ENCODE data around the gene HCAR1.

HCAR1 gene, protein sequence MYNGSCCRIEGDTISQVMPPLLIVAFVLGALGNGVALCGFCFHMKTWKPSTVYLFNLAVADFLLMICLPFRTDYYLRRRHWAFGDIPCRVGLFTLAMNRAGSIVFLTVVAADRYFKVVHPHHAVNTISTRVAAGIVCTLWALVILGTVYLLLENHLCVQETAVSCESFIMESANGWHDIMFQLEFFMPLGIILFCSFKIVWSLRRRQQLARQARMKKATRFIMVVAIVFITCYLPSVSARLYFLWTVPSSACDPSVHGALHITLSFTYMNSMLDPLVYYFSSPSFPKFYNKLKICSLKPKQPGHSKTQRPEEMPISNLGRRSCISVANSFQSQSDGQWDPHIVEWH

DNA sequence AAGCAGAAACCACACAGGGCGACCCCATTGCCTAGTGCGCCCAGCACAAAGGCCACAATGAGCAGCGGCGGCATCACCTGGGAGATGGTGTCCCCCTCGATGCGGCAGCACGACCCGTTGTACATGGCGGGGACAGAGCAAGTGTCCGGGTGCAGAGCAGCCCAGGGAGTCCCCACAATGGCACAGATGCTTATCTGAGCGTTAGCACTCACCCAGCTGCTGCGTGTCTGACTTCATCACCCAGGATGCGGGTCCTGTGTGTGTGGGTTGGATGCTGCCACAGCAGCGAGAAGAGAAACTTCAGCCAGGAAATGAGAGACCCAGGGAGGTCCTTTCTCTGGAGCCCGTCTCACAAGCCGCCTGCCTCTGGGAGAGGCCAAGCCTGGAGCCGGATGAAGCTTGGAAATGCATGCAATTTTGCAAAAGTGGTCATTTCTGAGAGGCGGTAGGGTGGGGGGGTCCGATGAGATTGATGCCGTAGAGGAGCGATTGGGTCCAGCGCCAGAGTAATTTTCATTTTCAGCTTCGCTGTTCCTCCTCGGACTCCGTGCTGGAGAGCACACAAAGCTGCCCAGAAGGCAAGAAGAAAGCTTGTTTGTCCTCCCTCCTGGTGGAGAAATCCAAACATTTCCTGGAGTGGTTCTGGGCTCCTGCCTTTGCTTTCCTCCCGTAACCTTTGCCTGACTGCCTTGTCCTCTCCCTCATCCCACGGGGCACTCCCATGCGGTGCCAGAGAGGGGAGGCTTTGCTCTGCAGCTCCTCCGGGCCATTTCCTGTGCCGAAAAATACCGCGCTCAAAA is at the start of gene HCAR1:
Gene HCAR1, minus strand, starts transcription at position 630 of the 800 bp plus-strand sequence. Its CDS starts 505 bp downstream, at position 125.
- no peak for TF ChIP-seq GATA2 (IDR thresholded peaks at IDR 0.05; ENCODE audit: low read depth, low read length)
- no peak for TF ChIP-seq GATA3 (IDR thresholded peaks at IDR 0.05; ENCODE audit: low read depth, low read length)

DNA sequence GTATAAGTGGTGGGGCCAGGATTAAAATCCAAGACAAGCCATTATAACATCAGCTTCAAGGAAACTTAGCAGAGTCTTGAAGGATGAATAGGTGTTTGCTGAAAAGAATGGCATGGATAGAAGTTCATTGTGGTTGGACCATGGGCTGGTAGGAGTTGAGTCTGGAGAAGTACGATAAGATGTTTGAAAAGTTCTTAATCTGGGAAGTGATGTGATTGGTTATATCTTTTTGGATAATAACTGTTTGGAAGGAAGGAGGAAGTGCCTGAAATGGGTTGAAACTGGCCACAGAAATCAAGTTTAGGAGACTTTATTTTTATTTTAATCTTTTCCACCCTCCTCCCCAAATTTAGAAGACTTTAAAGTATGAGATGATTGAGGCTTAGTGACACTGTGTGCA is 26.9 kb upstream of the HCAR1 start:
- TF ChIP-seq GATA2 (IDR thresholded peaks at IDR 0.05; ENCODE audit: low read depth, low read length) (no peak), GATA3 (IDR thresholded peaks at IDR 0.05; ENCODE audit: low read depth, low read length) (no peak)

DNA sequence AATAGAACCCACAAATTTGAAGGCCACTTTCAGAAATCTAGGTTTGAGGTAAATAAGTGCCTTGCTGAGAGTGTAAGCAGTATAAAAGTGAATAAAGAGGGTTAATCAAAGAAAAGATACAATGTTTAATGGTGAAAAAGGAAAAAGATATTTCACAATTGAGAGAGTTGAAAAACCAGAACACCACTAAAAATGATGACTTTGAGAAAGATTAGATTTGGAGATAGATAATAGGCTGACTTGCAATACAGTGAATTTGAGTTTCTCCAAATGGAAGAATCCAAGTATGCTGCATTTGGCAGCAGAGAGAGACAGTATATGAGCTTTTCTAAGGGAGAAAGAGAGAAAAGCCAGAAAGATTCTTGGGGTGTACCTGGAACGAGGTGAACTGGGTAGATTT is 24.1 kb upstream of the HCAR1 start:
- TF ChIP-seq GATA2 (IDR thresholded peaks at IDR 0.05; ENCODE audit: low read depth, low read length) (no peak), GATA3 (IDR thresholded peaks at IDR 0.05; ENCODE audit: low read depth, low read length) (no peak)

DNA sequence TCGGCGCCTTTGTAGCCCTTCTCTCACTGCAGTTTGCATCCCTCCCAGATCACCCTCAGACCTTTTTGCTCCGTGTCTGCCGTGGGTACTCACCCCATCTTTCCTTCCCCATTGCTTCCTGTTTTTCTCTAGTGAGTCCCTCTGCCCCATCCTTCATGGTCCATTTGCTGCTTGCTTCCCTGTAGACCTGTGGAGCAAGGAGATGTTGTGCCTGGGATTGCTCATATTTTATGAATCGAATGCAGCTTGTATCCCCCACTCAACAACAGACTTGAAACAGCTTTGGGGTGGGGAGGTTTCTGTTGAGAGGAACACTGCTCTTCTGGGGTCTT is 22.6 kb upstream of the HCAR1 start:
- TF ChIP-seq GATA3 (IDR thresholded peaks at IDR 0.05; ENCODE audit: low read depth, low read length) (no peak), GATA2 (IDR thresholded peaks at IDR 0.05; ENCODE audit: low read depth, low read length) (no peak)

DNA sequence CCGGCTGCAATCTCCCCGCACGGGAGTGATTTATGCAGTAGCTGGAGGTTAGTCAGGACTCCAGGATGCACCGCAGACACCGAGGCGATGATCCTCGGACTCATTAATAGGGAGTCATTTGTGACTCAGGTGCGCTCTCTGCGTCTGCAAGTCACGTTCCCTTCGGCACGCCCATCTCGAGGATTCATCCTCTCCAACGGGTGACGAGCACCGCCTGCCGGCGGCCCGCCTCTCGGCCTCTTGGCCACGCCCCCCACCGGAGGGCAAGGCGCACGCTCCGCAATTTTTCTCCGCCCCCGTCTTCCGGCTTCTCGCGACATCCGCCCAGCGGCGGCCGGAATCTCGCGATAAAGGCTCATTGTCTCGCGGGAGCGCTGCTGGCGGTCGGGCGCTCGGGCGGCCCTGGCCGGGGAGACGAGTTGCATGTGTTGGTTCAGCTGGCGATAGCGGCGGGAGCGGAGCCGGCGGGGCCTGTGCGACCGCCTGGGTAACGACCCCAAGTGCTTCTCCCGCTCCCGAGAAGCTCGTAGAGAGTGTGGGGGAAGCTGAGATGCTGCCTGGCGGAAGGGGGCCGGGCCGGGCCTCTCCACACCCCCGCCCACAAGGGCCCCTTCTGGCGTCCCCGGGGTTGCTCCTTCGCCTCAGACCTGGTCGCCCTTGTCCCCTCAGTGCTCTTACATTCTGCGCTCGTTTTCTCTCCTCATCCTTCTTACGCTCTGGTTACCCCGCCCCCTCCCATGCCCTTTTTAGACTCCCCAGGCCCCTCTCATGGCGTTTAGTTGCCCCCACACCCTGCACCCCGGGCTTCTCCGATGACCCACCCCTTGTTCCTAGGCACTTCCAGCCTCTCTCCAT is 22.0 kb upstream of the HCAR1 start, which contains the start of gene DENR:
Gene DENR, plus strand, starts transcription at position 361 of the 855 bp plus-strand sequence. CDS start 878 bp downstream, outside the sequence.
- no peak for TF ChIP-seq GATA3 (IDR thresholded peaks at IDR 0.05; ENCODE audit: low read depth, low read length)
- peak; percentile 7 for TF ChIP-seq GATA2 (IDR thresholded peaks at IDR 0.05; ENCODE audit: low read depth, low read length)

DNA sequence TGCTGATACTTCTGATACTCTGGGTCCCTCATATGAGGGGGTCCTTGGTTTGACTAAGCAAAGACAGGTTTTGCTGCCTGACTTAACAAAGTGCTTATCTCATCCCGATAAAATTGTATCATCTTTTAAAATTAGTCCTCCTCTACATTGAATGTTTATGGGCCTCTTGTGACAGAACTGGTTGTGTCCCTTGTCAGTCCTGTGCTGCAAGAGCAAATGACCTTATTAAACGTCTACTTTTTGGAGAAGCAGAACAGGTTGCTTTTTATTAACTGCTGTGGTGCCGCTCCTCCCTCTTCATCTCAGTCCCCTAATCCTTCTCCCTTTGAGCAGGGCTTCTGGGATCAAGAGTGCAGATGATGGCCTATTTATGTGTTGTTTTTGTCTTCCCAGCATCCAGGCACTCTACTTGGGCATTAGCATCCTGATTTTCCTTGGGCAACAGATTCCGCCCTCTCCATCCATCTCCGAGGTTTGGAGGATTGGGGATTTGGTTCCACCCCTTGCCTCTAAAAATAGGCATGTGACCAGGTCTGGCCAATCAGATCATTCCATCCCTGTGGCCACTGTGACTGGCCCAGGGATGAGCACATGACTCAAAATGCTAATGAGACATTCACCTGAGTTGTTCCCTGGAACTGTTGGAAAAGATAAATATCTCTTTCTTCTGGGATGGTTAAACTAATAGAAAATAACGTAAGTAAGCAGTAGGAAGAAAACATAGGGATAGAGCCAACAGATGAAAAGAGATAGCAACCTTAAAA is 19.1 kb upstream of the HCAR1 start:
- TF ChIP-seq GATA3 (IDR thresholded peaks at IDR 0.05; ENCODE audit: low read depth, low read length) (no peak), GATA2 (IDR thresholded peaks at IDR 0.05; ENCODE audit: low read depth, low read length) (no peak)

DNA sequence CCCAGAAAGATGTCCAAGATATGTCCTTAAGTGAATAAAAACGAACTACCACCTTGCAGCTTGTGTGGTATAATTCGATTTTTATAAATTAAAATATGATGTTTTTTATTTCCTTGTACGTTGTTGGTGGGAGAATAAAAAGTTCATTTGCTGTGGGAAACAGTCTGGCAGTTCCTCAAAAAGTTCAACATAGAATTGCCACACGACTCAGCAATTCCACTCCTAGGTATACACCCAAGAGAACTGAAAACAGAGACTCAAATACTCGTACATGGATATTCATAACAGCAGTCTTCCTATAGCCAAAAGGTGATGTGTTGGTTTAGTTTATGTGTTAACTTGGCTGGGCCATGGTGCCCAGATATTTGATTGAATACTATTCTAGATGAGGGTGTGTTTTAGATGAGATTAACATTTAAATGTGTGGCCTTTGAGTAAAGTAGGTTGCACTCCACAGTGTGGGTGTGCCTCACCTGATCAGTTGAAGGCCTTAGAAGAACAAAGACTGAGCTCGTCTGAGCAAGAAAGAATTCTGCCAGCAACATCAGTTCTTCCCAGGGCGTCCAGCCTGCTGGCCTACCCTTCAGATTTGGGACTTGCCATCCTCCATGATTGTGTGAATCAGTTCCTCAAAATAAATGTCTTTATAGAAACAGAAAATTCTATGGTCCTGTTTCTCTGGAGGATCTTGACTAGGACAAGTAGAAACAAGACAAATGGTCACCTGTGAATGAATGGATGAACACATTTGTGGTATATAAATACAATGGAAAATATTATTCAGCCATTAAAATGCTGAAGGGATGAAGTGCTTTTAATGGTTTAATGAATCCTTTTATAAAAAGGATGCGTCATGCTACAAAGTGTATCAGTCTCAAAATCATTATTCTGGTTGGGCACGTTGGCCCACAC is 16.8 kb upstream of the HCAR1 start:
- TF ChIP-seq GATA3 (IDR thresholded peaks at IDR 0.05; ENCODE audit: low read depth, low read length) (no peak), GATA2 (IDR thresholded peaks at IDR 0.05; ENCODE audit: low read depth, low read length) (no peak)

DNA sequence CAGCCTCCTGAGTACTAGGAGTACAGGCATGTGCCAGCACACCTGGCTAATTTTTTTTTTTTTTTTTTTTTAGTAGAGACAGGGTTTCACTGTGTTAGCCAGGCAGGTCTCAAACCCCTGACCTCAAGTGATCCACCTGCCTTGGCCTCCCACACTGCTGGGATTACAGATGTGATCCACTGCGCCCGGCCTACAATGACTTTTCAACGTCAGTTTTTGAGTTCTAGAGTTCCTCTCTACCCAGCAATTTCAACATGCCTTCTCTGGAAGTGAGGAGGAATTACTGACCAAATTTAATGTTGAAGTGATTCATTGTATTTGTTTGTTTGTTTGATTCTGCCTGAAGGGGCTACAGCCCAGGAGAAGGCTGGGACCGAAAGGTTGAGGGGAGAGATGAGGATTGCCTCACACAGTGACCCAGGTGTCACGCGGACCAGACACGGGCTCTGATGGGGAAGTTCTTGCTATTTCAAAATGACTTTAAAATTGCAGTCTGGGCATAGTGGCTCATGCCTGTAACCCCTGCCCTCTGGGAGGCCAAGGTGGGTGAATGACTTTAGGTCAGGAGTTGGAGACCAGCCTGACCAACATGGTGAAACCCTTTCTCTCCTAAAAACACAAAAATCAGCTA is 13.4 kb upstream of the HCAR1 start:
- no peak for TF ChIP-seq GATA3 (IDR thresholded peaks at IDR 0.05; ENCODE audit: low read depth, low read length)

DNA sequence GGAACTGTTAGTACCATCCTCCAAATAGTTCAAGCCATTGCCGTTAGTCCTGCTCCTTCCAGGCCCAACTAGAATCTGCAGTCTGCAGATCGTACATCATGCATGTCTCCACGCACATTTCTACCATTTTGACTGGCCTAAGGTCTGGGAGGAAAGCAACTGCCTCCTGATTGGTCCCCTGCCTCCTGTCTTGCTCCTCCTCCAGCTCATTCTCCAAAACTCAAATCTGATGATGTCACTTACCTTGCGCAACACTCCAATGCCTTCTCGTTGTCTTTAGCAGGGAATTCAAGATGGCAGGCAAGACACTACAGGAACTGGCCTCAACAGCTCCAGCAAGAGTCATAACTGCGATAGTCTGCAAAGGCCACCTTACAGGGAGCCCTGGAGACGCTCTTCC is 9.7 kb upstream of the HCAR1 start:
- TF ChIP-seq GATA2 (IDR thresholded peaks at IDR 0.05; ENCODE audit: low read depth, low read length) (no peak), GATA3 (IDR thresholded peaks at IDR 0.05; ENCODE audit: low read depth, low read length) (no peak)

DNA sequence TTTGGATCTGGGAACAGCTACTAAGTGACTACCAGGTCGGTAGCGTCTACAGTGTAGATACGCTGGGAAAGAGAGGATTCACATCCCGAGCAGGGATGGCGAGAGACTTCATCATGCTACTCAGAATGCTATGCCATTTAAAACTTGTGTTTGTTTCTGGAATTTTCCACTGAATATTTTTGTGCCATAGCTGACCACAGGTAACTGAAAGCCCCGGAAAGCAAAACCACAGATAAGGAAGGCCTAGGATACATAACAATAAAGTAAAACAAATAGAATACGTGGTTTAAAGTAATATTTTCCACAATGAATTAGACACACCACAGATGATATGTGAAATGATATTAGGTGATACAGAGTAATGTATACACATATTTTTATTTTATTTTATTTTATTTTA is 7.9 kb upstream of the HCAR1 start:
- no peak for TF ChIP-seq GATA3 (IDR thresholded peaks at IDR 0.05; ENCODE audit: low read depth, low read length)
- no peak for TF ChIP-seq GATA2 (IDR thresholded peaks at IDR 0.05; ENCODE audit: low read depth, low read length)

DNA sequence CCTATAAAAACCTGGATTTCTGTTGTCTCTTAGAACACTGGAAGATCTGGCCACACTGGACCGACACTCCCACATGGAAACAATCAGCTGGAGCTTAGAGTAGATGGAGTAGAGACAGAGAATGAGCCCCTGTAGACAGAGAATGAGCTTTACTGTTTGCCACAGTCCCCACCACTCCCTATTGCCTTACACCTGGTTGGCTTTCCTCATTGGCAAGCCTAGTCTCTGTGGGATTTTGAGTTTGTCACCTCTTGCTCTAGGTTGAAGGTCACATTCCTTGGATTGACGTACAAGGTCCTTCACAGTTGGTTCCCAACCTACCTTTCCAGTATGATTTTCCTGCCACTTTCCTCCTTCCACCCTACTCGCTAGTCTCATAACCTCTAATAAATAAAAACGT is 2.0 kb upstream of the HCAR1 start:
- TF ChIP-seq GATA2 (IDR thresholded peaks at IDR 0.05; ENCODE audit: low read depth, low read length): no peak
- no peak for TF ChIP-seq GATA3 (IDR thresholded peaks at IDR 0.05; ENCODE audit: low read depth, low read length)

DNA sequence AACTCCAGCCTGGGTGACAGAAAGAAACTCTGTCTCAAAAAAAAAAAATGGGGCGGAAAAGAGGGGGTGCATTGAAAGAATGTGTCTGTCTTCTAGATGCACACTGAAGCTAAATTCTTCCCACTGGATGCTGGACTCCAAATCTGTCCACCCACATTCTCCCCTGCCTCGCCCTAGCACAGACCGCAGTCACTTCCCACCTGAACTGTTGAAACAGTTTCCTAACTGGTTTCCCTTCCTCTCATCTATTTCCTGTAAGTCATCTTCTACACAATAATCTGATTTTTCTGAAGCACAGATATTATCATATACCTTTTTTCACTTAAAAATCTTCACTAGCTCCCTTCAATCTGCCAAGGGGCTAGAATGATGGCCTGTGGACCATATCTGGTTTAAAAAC is 1.5 kb upstream of the HCAR1 start:
- TF ChIP-seq GATA3 (IDR thresholded peaks at IDR 0.05; ENCODE audit: low read depth, low read length) (no peak), GATA2 (IDR thresholded peaks at IDR 0.05; ENCODE audit: low read depth, low read length) (no peak)

All from SH-SY5Y (cell line).